ENCODE results near the gene S1PR3.
"Not testable (repeated sequence)": the region's sequence is repeated elsewhere in the genome, so short reads cannot be mapped to it uniquely, and the experiment has no call there.

Gene S1PR3

GRCh38 chr9:88991066-88992034, at the start of gene S1PR3:
Gene S1PR3, plus strand, starts transcription at chr9:88991468. Its CDS starts 9,733 bp downstream, at chr9:89001201.
- DNase-seq (ENCODE audit: low read depth) = no peak

GRCh38 chr9:88941586-88941985, 49.7 kb upstream of the S1PR3 start:
- DNase-seq (ENCODE audit: low read depth) = not testable (repeated sequence)

- no peak for DNase-seq (ENCODE audit: low read depth)
Measured at GRCh38 chr9:88942411-88942810, 48.9 kb upstream of the S1PR3 start.

- no peak for DNase-seq (ENCODE audit: low read depth)
Measured at GRCh38 chr9:88945636-88946333, 45.5 kb upstream of the S1PR3 start.

DNA sequence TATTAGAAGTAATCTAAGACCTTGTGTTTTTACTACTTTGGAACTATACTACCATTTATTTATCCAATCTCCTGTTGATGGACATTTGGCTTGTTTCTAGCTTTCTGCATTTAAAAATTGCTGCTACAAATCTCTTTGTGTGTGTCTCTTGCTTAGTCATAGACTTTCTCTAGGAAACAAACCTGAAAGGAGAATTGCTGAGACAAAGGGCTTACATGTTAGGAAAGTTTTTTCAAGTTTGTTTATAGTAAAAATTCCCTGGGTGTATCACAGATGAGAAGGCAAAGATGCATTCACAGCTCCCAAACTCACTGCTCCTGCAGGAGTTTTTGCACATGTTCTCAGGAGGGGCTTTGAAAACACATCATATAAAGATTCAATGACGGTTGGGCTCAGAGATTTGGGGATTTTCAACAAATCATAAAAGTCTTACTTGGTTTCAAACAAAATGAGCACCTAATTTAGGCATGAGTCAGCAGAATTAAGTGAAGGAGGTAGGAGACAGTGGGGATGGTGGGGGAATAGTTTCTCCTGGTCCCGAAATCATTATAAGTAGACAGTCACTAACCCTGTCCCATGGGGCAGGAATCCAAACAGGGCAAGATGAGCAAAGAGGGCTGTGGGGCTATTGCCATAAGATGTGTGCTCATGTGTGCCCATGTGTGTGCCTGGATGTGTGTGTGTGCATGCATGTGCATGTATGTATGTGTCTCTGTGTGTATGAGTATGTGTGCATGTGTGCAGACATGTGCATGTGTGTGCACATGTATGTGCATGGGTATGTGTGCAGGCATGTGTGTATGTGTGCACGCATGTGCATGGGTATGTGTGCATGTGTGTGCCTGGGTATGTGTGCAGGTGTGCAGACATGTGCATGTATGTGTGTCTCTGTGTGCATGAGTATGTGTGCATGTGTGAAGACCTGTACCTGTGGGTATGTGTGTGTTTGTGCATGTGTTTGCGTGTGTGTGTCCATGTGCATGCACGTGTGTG, 43.4 kb upstream of the S1PR3 start:
- no peak for DNase-seq (ENCODE audit: low read depth)

GRCh38 chr9:88949425-88949824, 41.8 kb upstream of the S1PR3 start:
- no peak for DNase-seq (ENCODE audit: low read depth)

DNA sequence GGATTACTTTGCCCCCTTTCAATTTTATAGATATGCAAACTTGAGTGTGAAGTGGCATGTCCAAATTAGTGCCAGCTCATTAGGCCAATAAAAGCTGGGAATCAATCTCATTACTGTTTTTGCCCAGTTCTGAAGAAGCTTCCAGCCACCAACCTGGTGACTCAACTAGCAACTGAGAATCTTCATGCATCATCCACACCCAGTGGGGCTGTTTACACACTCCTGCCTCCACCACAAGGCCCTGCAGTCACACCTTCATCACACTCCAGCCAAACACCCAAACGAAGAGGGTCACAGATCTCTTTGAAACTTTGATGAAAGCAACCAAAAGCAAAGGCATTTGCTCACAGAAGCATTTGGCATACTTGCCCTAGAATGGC, 41.3 kb upstream of the S1PR3 start:
- no peak for DNase-seq (ENCODE audit: low read depth)

- DNase-seq (ENCODE audit: low read depth) = no peak
Measured at GRCh38 chr9:88950341-88951154, 40.7 kb upstream of the S1PR3 start.

DNA sequence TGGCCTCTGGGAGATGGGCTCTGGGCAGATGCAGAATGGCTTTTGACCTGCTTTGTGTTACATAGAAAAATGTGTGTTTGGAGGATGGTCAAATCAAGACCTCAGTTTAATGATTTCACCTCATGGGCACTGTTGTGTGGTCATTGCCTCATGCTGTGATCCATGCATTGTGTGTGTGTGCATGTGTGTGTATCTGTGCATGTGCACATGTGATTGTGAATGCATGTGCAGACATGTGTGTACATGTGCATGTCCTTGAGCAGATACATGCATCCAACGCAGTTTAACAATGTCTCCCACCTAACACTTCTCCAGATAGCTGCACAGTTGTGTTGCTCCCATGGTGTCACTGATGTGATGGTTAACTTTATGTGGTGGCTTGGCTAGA, 40.1 kb upstream of the S1PR3 start:
- DNase-seq (ENCODE audit: low read depth) = no peak

DNA sequence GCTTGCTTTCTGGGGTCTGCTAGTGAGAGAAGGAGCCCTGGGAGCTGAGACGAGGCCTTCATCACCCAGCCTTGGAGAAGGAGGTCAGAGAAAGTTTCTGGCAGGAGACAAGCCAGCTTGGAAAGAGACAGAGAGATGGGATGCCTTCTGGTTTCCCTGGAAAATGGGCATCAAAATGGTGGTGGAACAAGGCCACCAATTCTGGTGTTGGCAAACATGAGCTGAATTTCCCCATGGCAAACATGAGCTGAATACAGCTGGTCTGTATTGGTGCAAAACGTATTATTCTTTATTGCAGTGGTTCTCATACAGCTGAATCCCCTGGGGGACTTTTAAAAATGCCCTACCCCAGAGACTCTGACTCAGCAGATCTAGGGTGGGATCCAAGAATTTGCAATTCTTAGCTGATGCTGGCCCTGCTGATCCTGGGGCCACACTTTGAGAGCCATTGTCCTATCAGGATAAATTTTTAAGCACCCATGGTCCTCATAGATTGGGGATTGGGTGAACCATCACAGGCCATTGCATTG, 39.1 kb upstream of the S1PR3 start:
- no peak for DNase-seq (ENCODE audit: low read depth)

- no peak for DNase-seq (ENCODE audit: low read depth)
Measured at GRCh38 chr9:88952976-88953375, 38.3 kb upstream of the S1PR3 start.

DNA sequence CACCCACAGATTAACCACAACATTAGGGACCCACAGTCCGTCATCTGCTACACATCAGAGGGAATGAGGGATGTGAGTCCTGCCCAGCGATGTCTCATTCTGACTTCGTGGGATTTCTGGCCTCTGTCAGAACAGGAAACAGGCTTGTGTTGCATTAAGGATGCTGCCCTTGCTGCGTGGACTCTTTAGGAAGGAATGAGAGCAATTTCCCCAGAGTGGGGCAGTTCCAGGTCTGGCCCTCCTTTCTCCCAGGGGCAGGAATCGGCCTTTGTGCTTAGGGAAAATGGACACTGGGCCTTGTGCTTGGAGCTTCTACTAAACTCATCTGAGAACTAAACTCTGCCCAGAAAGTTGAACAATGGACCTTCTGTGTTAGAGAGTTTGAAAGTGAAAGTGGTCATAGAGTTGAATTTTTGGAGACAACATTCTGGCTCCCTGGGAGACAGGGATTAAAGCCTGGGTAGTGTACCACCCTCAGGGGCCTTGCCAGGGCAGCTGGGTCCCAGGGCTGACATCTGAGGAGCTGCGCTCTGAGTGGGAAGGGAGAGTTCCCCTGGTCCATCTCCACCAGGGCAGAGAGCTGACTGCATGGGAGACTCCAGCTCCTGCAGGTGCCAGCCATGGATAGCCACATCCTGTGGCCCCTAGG, 37.8 kb upstream of the S1PR3 start:
- DNase-seq (ENCODE audit: low read depth) = no peak

- DNase-seq (ENCODE audit: low read depth) = no peak
Measured at GRCh38 chr9:88954066-88954465, 37.2 kb upstream of the S1PR3 start.

- no peak for DNase-seq (ENCODE audit: low read depth)
Measured at GRCh38 chr9:88957526-88957925, 33.7 kb upstream of the S1PR3 start.

GRCh38 chr9:88959727-88960469, 31.4 kb upstream of the S1PR3 start:
- DNase-seq (ENCODE audit: low read depth) = no peak

GRCh38 chr9:88960632-88961031, 30.6 kb upstream of the S1PR3 start:
- DNase-seq (ENCODE audit: low read depth) = no peak

GRCh38 chr9:88965473-88965872, 25.8 kb upstream of the S1PR3 start:
- DNase-seq (ENCODE audit: low read depth) = no peak

GRCh38 chr9:88966894-88967676, 24.2 kb upstream of the S1PR3 start:
- DNase-seq (ENCODE audit: low read depth) = no peak

DNA sequence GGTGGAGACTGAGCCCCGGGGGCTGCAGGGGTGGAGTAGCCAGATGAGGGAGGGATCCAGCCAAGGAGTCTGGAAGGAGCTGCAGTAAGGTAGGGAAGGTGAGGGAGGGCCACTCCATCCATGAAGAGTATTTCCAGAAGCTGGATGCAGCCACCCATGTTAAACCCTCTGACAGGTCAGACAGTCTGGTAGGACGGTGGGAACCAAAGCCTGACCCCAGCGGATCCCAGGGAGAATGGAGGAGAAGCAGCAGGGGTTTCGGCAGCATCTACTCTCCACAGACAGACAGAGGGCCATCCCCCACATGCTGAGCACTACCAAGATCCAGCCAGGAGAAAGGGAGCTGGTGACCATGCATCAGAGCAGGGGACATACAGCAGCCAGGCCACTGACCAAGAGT, 22.5 kb upstream of the S1PR3 start:
- DNase-seq (ENCODE audit: low read depth) = no peak

Data from HS-27A (cell line).